ENCODE measurements around the gene SCP2D1. TPM values are rescaled to one million over a fixed set of nuclear protein-coding genes. Genes with fewer than 3 reads are reported as not detected.
"Not testable (repeated sequence)": the region's sequence is repeated elsewhere in the genome, so short reads cannot be mapped to it uniquely, and the experiment has no call there.

Gene SCP2D1
- total RNA-seq, 4 donors from 2014 or later: not detected

DNA sequence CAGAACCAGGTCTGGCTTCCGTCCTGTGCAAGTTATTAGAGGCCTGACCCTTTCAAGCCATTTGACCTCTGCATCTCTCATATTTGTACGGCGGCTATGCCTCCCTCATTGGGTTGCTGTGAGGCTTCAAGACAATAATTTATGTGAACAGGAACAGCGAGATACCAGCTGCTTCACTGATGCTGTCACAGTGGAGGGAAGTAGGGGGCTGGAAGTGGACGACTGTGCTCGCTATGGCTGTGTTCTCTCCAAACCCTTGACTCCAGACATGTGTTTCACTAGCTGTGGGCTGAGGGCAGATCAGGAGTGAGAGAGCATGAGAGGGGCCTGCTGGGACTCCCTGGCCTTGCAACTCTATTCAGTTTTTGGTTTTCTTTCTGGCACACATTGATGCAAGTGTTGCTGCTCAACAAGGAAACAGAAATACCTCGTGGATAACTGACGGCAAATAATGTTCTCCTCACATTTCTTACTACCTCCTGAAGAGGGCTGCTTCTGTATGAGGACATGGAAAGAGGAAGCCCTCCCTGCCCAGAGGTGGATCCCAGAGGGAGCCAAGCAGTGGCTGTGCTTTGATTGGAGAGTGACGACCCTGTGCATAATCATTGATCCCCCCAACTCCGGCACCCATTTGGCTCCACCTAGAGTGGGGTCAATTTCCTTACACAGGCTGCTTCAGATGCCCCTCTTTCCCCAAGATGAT is 34.7 kb upstream of the SCP2D1 start:
- DNase-seq: no peak
- H3K4me3 ChIP-seq: no peak overlapping the region
- no peaks in the 10 kb centered on the region for H3K9me3 ChIP-seq
- H3K27ac ChIP-seq: no peak overlapping the region
- no peaks in the 10 kb centered on the region for H3K36me3 ChIP-seq
- H3K27me3 ChIP-seq: no peaks in the 10 kb centered on the region
- TF ChIP-seq, protein P1, sequence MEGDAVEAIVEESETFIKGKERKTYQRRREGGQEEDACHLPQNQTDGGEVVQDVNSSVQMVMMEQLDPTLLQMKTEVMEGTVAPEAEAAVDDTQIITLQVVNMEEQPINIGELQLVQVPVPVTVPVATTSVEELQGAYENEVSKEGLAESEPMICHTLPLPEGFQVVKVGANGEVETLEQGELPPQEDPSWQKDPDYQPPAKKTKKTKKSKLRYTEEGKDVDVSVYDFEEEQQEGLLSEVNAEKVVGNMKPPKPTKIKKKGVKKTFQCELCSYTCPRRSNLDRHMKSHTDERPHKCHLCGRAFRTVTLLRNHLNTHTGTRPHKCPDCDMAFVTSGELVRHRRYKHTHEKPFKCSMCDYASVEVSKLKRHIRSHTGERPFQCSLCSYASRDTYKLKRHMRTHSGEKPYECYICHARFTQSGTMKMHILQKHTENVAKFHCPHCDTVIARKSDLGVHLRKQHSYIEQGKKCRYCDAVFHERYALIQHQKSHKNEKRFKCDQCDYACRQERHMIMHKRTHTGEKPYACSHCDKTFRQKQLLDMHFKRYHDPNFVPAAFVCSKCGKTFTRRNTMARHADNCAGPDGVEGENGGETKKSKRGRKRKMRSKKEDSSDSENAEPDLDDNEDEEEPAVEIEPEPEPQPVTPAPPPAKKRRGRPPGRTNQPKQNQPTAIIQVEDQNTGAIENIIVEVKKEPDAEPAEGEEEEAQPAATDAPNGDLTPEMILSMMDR (IDR thresholded peaks at IDR 0.05): no peak
- no peak for TF ChIP-seq POLR2A (IDR thresholded peaks at IDR 0.05)
- H3K4me1 ChIP-seq: no peaks in the 10 kb centered on the region

DNA sequence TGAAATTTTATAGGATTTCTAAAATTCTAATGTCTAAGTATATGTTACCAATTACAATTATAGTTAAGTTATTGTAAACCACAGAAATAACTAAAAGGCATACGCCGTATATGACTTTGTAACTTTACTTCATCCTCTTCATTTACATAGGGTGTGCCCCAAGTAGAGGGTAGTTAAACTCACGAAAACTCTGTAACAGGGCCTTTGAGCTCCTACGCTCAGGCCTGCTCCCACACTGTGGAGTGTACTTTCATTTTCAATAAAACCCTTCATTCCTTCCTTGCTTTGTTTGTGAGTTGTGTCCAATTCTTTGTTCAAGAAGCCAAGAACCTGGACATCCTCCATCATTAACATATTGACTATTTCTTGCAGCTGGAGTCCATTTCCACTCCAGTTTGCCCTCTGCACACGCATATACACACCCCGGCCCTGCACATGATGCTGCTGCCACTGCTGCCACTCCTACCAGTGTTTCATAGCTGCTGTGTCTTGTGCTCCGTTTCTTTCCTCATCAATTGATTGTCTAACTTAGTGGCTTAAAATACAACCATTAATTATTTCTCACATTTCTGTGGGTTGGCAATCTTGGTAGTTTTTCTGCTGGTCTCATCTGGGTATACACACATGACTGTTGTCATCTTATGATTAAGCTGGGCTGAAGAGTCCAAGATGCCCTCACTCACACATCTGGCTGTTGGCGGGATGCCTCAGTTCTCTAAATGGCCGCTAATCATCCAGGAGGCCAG is 33.0 kb upstream of the SCP2D1 start:
- no peaks in the 10 kb centered on the region for H3K36me3 ChIP-seq
- no peak for TF ChIP-seq POLR2A (IDR thresholded peaks at IDR 0.05)
- TF ChIP-seq, protein P1 (IDR thresholded peaks at IDR 0.05): no peak
- no peaks in the 10 kb centered on the region for H3K9me3 ChIP-seq
- no peak for DNase-seq
- no peak overlapping the region for H3K27ac ChIP-seq
- H3K27me3 ChIP-seq: no peaks in the 10 kb centered on the region
- H3K4me3 ChIP-seq: no peak overlapping the region
- no peaks in the 10 kb centered on the region for H3K4me1 ChIP-seq

DNA sequence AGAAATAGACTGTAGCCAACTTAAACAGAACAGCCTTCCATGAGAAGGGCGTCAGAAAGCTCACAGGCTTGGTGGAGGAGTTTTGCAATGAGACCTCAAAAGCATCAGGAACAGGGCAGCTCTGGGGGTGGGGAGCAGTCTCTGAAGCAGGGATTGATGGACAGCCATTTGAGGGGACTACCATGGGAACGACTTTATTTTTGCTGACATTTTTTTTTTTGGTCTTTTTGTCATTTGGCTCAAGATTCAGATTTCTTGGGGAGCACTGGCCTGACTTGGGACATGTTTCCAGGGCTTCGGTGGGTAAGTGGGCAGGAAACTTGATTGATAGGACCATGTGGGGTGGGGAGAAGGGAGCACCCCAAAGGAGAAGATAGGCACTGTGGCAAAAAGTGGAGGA is 32.1 kb upstream of the SCP2D1 start:
- H3K4me1 ChIP-seq: no peaks in the 10 kb centered on the region
- H3K36me3 ChIP-seq: no peaks in the 10 kb centered on the region
- no peaks in the 10 kb centered on the region for H3K27me3 ChIP-seq
- TF ChIP-seq, protein P1 (IDR thresholded peaks at IDR 0.05): no peak
- TF ChIP-seq POLR2A (IDR thresholded peaks at IDR 0.05): no peak
- H3K27ac ChIP-seq: no peak overlapping the region
- no peaks in the 10 kb centered on the region for H3K9me3 ChIP-seq
- H3K4me3 ChIP-seq: no peak overlapping the region
- DNase-seq: no peak

DNA sequence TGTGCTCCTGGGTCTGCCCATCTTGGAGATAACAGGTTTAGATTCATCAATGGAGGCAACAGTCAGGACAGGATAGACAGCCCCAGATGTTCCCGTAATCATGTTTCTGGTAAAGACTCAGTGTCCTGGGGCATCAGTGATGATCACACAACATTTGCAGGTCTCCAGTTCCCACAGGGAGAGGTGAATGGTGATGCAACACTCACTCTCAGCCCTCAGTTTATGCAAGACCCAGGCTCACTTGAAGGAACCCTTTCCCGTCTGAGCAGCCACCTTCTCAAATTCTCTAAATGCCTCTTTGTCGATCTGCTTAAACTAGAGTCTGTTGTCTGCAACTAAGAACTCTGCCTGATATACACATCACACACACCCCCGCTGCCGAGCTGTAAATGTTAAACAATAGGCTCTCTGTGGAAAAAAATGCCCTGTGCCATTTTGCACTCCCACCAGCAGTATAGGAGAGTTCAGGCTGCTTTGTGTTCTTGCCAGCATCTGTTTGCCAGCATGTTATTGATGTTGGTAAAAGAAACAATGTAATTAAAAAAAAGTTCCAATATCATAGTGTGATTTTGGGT is 30.1 kb upstream of the SCP2D1 start:
- Histone ChIP-seq H3K9me3 (no peaks in the 10 kb centered on the region), H3K27ac (no peak overlapping the region), H3K4me3 (no peak overlapping the region), H3K36me3 (no peaks in the 10 kb centered on the region), H3K27me3 (no peaks in the 10 kb centered on the region), H3K4me1 (no peaks in the 10 kb centered on the region)
- TF ChIP-seq, protein P1 (IDR thresholded peaks at IDR 0.05): no peak
- TF ChIP-seq POLR2A (IDR thresholded peaks at IDR 0.05): no peak
- no peak for DNase-seq

DNA sequence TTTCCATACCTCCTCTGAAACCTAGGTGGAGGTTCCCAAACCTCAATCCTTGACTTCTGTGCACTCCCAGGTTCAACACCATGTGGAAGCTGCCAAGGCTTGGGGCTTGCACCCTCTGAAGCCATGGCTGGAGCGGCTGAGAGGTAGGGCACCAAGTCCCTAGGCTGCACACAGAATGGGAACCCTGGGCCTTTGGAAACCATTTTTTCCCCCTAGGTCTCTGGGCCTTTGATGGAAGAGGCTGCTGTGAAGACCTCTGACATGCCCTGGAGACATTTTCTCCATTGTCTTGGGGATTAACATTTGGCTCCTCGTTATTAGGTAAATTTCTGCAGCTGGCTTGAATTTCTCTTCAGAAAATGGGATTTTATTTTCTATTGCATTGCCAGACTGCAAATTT is 26.5 kb upstream of the SCP2D1 start:
- H3K9me3 ChIP-seq, DNase-seq, H3K27ac ChIP-seq, H3K27me3 ChIP-seq, H3K4me3 ChIP-seq, H3K4me1 ChIP-seq, H3K36me3 ChIP-seq: not testable (repeated sequence)

DNA sequence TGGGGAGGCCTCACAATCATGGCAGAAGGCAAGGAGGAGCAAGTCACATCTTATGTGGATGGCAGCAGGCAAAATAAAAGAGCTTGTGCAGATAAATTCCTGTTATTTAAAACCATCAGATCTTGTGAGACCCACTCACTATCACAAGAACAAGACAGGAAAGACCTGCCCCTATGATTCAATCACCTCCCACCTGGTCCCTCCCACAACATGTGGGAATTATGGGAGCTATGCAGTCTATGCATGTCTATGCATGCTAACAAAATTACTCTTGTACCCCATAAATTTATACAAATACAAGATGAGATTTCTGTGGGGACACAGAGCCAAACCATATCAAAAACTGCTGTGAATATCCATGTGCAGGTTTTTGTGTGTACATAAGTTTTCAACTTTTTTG is 25.6 kb upstream of the SCP2D1 start:
- no peak overlapping the region for H3K27ac ChIP-seq
- H3K4me3 ChIP-seq: no peak overlapping the region
- TF ChIP-seq POLR2A (IDR thresholded peaks at IDR 0.05): no peak
- TF ChIP-seq, protein P1 (IDR thresholded peaks at IDR 0.05): no peak
- DNase-seq: no peak
- H3K36me3 ChIP-seq: no peaks in the 10 kb centered on the region
- no peaks in the 10 kb centered on the region for H3K9me3 ChIP-seq
- H3K4me1 ChIP-seq: no peaks in the 10 kb centered on the region
- H3K27me3 ChIP-seq: no peaks in the 10 kb centered on the region

Data from Peyer's patch (tissue), 4 donors.